H1 (cell line): ENCODE results near the gene SEPTIN7.

ENCODE experiments used
- RAD21 ChIP-seq, 2 experiments: IDR thresholded peaks in 1 of 2; conservative IDR thresholded peaks in 1 of 2; 2 replicates each; pipeline ENCODE4 v1.6.1; 2011; ENCODE audit warnings: low read depth in 2 of 2, low read length in 2 of 2, improper control_type of control experiment in 1 of 2, inconsistent platforms in 1 of 2, mild to moderate bottlenecking in 1 of 2, moderate library complexity in 1 of 2
- TF ChIP-seq, protein P1 (sequence below), 3 experiments: IDR thresholded peaks; 1 replicate in 2 of 3; 2 replicates in 1 of 3; pipeline versions ENCODE4 v1.5.1 to v1.6.1; 2011; ENCODE audit warnings: low read length in 3 of 3, mild to moderate bottlenecking in 3 of 3, inconsistent platforms in 2 of 3, low read depth in 1 of 3, moderate library complexity in 1 of 3; ENCODE audit not compliant: insufficient read depth in 1 of 3; ENCODE audit errors: control extremely low read depth in 1 of 3

- no peak for TF ChIP-seq RAD21 (IDR thresholded peaks at IDR 0.05 in 1 of 2, conservative IDR thresholded peaks at IDR 0.05 in 1 of 2; ENCODE audit: low read depth in 2 of 2, low read length in 2 of 2)
- TF ChIP-seq, protein P1, sequence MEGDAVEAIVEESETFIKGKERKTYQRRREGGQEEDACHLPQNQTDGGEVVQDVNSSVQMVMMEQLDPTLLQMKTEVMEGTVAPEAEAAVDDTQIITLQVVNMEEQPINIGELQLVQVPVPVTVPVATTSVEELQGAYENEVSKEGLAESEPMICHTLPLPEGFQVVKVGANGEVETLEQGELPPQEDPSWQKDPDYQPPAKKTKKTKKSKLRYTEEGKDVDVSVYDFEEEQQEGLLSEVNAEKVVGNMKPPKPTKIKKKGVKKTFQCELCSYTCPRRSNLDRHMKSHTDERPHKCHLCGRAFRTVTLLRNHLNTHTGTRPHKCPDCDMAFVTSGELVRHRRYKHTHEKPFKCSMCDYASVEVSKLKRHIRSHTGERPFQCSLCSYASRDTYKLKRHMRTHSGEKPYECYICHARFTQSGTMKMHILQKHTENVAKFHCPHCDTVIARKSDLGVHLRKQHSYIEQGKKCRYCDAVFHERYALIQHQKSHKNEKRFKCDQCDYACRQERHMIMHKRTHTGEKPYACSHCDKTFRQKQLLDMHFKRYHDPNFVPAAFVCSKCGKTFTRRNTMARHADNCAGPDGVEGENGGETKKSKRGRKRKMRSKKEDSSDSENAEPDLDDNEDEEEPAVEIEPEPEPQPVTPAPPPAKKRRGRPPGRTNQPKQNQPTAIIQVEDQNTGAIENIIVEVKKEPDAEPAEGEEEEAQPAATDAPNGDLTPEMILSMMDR (IDR thresholded peaks at IDR 0.05; ENCODE audit: control extremely low read depth in 1 of 3, insufficient read depth in 1 of 3, low read depth in 1 of 3, low read length in 3 of 3), result no peak
Observed at GRCh38 chr7:35849954-35850353, 49.1 kb downstream of the SEPTIN7 start.
